ENCODE measurements around the gene C1S.

DNA sequence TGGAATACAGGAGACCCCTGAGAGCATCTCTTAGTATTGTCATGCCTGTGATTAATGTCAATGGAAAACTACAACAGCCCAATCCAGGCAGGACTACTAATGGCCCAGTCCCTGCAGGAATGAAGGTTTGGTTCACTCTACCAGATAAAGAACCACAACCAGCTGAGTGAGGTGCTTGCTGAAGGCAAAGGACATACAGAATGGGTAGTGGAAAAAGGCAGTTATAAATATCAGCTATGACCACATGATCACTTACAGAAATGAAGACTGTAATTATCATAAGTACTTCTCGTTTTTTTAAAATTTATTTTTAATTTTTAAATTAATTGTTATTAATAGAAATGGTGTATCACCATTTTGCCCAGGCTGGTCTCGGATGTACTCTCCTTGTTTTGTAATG, 25.1 kb upstream of the C1S start:
- TF ChIP-seq, protein P1, sequence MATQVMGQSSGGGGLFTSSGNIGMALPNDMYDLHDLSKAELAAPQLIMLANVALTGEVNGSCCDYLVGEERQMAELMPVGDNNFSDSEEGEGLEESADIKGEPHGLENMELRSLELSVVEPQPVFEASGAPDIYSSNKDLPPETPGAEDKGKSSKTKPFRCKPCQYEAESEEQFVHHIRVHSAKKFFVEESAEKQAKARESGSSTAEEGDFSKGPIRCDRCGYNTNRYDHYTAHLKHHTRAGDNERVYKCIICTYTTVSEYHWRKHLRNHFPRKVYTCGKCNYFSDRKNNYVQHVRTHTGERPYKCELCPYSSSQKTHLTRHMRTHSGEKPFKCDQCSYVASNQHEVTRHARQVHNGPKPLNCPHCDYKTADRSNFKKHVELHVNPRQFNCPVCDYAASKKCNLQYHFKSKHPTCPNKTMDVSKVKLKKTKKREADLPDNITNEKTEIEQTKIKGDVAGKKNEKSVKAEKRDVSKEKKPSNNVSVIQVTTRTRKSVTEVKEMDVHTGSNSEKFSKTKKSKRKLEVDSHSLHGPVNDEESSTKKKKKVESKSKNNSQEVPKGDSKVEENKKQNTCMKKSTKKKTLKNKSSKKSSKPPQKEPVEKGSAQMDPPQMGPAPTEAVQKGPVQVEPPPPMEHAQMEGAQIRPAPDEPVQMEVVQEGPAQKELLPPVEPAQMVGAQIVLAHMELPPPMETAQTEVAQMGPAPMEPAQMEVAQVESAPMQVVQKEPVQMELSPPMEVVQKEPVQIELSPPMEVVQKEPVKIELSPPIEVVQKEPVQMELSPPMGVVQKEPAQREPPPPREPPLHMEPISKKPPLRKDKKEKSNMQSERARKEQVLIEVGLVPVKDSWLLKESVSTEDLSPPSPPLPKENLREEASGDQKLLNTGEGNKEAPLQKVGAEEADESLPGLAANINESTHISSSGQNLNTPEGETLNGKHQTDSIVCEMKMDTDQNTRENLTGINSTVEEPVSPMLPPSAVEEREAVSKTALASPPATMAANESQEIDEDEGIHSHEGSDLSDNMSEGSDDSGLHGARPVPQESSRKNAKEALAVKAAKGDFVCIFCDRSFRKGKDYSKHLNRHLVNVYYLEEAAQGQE (IDR thresholded peaks at IDR 0.05; ENCODE audit: unreplicated experiment): no peak
- TF ChIP-seq EZH2 (IDR thresholded peaks at IDR 0.05; ENCODE audit: low read depth, unreplicated experiment) (no peak), EZH2phosphoT487 (IDR thresholded peaks at IDR 0.05; ENCODE audit: unreplicated experiment) (no peak), JUNB (IDR thresholded peaks at IDR 0.05; ENCODE audit: unreplicated experiment) (no peak), POLR2AphosphoS5 (IDR thresholded peaks at IDR 0.05; ENCODE audit: low read depth) (no peak), STAT1 (IDR thresholded peaks at IDR 0.05; ENCODE audit: unreplicated experiment) (no peak)
- TF ChIP-seq, protein P2, sequence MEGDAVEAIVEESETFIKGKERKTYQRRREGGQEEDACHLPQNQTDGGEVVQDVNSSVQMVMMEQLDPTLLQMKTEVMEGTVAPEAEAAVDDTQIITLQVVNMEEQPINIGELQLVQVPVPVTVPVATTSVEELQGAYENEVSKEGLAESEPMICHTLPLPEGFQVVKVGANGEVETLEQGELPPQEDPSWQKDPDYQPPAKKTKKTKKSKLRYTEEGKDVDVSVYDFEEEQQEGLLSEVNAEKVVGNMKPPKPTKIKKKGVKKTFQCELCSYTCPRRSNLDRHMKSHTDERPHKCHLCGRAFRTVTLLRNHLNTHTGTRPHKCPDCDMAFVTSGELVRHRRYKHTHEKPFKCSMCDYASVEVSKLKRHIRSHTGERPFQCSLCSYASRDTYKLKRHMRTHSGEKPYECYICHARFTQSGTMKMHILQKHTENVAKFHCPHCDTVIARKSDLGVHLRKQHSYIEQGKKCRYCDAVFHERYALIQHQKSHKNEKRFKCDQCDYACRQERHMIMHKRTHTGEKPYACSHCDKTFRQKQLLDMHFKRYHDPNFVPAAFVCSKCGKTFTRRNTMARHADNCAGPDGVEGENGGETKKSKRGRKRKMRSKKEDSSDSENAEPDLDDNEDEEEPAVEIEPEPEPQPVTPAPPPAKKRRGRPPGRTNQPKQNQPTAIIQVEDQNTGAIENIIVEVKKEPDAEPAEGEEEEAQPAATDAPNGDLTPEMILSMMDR (conservative IDR thresholded peaks at IDR 0.05; ENCODE audit: low read depth in 2 of 2): no peak
